ENCODE results near the gene KIF24.
"Not testable (repeated sequence)": the region's sequence is repeated elsewhere in the genome, so short reads cannot be mapped to it uniquely, and the experiment has no call there.

KIF24 gene

DNA sequence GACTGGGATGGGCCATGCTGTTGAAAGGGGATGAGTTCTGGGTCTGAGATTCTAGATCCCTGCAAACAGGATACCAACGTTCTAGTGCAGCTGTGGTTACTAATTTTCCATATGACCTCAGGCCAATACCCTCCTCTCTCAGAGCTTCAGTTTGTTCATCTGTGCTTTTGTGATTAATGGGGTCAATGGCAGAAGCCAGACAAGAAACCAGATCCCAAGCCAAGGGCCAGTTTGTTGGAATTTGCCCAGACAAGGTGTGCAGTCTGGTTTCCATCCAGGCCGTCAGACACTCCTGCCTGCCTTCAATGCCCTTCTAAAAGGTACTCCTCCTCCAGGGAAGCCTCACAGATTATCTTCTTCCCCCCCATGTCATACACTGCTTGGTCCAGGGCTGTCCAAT is 36.2 kb upstream of the KIF24 start:
- no peak for DNase-seq (ENCODE audit: low read depth)

DNA sequence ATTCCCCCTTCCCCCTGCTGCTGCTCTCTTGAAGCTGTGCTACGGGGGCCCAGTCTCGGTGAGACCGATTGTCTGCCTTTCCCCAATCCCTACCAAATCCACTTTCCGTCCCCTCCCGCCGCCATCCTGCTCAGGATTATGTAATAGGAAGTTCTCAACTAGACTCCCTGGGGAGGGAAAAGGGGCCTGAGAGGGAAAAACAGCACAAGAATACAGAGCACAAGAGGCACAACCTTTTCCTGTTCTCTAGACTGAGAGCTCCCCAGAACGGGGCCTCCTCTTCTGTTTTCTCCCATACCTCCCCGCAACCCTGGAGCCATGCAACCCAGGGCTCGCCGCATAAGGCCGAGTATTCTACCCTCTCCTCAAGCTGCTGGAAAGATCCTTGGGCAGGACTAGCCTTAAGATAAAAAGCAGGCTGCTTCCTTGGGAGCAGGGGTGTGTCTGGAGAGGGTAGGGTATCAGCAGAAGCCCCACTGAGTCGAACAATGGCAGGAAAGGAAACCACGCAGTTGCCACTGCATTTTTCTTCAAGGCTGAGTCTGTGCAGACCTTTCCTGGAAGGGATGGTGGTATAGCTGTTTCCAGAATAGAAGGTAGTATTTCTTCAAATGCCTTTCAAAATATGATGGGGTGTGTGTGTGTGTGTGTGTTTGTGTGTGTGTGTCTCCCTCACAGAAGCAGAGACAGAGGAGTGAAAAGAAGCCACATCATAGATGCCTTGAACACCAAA is 34.7 kb upstream of the KIF24 start:
- DNase-seq (ENCODE audit: low read depth): no peak

DNA sequence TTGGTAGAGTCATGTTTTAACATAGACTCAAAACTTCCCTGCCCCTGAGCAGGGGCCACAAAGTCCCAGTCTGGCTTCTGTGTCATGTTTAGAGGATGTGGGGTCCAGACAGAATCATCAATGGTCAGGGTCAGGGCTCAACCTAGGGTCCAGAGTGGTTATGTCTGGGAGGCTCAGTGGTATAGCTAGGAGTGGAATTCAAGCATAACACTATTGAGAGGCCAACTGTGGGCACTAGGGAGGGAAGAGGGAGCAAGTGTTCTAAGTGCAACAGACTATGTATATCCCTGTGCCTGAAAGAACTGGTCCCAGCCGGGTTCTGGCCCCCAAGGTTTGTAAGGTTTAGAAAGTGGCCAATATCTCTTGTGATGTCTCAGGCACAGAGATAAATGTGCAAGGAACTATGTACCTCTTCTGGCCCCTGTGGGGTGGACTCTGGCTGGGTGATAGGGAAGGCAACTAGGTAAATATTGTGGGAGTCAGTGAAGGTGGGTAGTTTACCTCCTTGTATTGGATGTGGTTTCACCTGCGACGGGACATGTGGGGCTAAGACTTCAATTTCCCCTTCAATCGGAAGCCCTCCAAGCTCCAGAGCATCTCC is 33.6 kb upstream of the KIF24 start:
- DNase-seq (ENCODE audit: low read depth): no peak

DNA sequence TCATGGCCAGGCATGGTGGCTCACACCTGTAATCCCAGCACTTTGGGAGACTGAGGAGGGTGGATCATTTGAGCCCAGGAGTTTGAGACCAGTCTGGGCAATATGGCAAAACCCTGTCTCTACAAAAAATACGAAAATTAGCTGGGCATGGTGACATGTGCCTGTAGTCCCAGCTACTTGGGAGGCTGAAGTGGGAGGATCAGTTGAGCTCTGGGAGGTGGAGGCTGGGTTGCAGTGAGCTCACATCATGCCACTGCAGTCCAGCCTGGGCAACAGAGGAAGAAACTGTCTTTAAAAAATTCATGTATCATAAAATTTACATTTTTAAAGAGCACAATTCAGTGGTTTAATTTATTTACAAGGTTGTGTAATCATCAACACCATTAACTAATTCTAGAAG is 23.9 kb upstream of the KIF24 start:
- not testable (repeated sequence) for DNase-seq (ENCODE audit: low read depth)

DNA sequence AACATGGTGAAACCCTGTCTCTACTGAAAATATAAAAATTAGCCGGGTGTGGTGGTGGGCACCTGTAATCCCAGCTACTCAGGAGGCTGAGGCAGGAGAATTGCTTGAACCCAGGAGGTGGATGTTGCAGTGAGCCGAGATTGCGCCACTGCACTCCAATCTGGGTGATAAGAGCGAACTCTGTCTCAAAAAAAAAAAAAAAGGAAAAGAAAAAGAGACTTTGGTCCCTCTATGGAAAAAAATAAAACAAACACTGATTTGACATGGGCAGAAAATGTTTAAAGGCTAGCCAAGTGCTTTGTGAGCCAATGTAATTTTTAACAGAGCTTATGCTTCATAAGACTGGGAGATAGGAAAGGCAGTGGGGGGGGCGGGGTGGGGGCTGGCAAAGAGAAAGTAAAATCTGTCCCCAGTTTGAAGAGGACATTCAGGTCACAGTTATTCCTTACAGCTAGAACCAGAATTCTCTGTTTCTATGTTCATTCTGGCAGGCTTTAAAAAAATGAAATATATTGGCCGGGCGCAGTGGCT is 23.1 kb upstream of the KIF24 start:
- DNase-seq (ENCODE audit: low read depth): not testable (repeated sequence)

DNA sequence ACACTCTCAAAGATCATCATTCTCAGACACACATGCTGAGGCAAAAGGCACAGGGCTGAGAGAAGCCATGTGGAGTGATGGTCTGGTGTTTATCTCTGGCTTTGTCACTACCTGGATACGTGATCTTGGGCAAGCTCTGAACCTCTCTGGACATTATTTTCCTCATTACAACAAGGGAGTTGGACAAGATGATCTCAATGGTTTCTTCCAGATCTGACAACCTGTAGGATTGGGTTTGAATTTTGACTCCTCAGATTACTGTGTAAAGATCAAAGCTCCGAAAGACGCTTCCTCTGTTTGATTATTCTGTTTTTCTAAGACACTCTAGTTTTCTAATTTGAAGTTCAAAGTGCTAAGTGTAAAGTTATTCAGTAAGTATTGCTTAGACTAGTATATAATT is 20.3 kb upstream of the KIF24 start:
- DNase-seq (ENCODE audit: low read depth): no peak

DNA sequence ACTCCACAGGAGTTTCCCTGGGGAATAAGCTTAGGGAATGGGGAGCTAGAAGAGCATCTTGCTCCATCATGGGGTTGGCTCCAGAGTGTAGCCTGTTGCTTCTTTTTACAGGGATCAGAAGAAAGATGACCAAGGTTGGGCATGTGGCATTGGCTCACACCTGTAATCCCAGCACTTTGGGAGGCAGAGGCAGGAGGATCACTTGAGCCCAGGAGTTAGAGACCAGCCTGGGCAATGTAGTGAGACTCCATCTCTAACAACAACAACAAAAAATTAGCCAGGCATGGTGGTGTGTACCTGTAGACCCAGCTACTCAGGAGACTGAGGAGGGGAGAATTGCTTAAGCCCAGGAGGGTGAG is 18.7 kb upstream of the KIF24 start:
- no peak for DNase-seq (ENCODE audit: low read depth)

DNA sequence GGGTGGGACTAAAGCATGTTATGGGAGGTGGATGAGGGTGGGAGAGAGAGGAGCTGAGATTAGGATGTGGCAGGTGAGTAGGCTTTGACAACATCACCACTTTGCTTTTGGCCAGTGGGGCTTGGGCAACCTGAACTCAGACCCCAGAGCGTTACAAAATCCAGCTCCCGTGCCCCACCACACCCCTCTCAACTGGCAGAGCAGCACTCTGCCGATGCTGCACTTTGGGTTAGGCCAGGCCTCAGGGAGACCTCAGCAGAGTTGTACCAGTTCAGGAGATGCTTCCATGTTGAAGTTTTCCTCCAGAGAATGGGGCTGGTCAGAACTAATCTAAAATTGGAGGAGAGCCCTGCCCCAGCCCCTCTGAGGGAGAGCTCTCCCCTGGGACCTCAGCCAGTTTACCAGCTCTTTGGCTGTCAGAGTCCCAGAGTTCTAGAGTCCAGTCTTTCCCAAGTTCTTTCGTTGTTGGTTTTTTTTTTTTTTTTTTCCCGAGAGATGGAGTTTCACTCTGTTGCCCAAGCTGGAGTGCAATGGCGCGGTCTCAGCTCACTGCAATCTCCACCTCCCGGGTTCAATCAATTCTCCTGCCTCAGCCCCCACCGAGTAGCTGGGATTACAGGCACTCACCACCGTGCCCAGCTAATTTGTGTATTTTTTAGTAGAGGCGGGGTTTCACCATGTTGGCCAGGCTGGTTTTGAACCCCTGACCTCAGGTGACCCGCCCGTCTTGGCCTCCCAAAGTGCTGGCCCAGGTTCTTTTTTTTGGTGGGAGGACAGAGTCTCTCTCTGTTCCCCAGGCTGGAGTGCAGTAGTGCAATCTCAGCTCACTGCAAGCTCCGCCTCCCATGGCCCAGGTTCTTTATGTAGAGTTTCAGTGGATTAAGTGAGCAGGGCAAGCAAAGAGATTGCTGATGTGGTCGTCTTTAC is 18.1 kb upstream of the KIF24 start:
- no peak for DNase-seq (ENCODE audit: low read depth)

DNA sequence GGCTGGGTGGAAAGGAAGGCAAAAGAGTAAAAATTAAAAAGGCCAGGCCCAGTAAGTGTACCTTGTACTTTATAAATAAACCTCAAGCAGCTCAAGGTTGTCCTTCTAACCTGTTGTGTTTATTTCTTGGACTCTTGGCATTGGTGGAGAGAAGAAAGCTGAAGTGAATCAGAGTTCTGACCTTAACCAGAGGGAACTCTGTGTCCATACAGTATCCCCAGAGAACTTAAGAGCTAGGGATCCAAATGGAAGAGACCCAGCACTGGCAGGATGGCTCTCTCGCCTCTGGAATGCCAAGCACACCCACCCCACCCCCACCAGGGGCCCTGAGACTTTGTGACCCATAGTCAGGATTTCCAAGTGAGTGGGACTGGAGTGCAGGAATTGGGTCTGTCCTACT is 14.5 kb upstream of the KIF24 start:
- no peak for DNase-seq (ENCODE audit: low read depth)

DNA sequence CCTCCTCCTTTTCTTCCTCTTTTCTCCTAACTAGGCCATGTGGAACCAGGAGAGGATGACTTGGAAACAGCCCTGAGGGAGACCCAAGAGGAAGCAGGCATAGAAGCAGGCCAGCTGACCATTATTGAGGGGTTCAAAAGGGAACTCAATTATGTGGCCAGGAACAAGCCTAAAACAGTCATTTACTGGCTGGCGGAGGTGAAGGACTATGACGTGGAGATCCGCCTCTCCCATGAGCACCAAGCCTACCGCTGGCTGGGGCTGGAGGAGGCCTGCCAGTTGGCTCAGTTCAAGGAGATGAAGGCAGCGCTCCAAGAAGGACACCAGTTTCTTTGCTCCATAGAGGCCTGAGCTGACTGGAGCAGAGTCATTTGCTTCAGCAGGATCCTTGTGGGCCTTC is 14.0 kb upstream of the KIF24 start:
- DNase-seq (ENCODE audit: low read depth): no peak

DNA sequence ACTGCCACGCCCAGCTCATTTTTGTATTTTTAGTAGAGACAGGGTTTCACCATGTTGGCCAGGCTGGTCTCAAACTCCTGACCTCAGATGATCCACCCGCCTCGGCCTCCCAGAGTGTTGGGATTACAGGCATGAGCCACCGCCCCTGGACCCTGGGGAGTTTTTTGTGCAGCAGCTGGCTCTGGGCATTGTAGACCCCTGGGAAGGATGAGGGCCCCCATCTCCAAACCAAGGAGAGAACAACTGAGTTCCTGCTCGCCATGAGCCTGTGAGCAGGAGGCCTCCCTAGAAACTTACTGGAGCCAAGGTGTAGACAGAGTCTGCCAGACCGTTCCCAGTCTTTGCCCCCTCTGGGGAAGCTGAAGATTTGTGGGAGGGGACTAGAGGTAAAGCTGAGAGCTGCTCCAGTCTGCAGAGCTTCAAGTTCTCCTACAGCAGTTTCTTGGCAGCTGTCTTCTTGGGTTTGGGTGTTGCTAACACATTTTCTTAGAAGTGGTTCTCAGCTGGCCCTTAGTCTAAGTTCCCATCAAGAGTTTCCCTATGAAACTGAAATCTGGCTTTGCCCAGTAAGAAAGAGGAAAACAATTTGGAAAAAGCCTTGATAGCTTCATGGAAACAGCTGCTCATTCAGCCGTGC is 12.7 kb upstream of the KIF24 start:
- DNase-seq (ENCODE audit: low read depth): no peak

DNA sequence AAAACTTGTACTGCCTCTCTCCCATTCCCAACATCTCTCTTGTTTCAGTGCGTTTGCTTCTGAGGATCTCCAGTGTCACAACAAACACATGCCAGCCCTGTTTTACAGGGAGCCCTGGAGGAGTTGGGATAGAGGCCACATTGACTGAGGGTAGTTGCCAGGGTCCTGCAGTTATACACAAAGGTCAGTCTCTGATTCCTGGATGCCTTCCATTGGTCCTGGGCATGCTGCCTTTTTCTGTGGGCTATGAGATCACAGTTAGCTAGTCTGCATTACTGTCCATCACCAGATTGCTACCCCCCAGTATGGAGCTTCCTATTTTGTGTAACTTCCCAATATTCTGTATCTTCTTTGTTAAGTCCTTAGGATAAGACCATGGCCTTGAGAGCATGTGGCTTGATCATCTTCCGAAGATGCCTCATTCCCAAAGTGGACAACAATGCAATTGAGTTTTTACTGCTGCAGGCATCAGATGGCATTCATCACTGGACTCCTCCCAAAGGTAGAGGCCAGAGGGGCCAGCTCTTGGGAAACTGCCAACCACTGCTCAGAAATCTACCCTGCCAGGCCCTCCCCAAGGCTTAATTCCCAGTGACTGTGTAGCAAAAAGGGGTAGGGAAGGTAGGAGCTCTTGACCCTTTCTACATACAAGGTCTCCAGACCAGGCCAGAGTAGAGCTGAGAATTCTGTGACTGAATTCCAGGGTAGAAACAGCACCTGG is 9.8 kb upstream of the KIF24 start:
- DNase-seq (ENCODE audit: low read depth): no peak

DNA sequence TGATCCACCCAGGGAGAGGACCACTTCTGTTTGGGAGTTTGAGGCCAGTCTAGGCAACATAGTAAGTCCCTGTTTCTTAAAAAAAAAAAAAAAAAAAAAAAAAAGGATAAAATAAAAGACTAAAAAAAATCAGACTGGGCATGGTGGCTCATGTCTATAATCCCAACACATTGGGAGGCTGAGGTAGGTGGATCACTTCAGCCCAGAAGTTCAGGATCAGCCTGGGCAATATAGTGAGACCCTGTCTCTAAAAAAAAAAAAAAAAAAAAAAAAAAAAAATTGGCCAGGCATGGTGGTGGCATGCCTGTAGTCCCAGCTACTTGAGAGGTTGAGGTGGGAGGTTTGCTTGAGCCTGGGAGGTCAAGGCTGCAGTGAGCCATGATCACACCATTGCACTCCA is 9.0 kb upstream of the KIF24 start:
- not testable (repeated sequence) for DNase-seq (ENCODE audit: low read depth)

DNA sequence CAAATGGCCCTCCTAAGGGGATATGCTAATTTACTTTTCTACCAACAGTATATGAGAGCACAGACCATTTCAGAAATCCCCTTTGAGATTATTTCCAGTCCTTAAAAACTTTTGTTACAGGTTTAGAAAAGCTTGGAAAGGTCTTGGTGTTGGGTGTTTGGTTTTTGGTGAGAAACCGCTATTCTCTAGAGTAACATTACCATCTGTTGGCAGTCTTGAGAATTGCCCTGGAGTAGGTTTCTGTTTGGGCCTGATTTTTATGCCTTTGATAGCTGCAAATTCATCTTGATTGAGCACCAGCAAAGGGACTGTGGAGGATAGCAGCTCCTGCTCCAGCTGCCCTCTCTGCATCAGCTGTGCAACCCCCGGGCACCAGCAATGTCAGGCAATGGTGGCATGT is 8.3 kb upstream of the KIF24 start:
- no peak for DNase-seq (ENCODE audit: low read depth)

DNA sequence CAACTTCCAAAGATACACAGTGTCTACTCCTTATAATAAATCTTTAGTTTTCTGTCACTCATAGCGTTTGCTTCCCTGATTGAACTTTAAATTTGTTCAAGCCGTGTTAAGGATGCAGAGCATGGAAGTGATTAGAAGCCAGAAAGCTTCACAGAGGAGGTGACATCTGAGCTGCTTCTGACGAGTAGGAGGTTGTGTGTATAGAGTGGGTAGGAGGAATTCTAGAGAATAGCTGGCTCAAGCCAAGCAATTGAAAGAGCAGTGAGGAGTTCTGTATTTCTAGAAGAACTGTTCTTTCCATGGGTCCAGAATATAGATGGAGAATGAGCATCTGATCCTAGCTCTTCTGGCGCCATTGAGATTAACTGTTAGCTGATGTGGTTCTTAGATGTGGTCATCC is 6.3 kb upstream of the KIF24 start:
- DNase-seq (ENCODE audit: low read depth): no peak

DNA sequence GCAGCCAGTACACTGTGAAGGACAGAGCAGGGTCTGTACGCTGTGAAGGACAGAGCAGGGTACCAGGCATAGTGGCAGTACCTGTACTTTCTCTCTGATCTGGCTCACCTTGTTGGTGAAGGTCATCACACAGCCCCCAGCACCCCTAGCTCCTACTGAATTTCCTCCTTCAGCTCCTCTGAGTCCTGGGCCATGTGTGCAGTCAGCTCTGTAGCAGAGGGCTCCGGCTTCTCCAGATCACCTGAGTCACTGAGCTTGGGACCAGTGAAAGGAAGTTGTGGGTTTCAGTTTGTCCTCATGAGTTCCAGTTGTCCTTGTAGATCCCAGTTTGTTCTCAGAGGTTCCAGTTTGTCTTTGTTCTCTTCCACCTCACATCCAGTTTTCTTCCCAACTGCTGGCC is 5.8 kb upstream of the KIF24 start:
- DNase-seq (ENCODE audit: low read depth): no peak

DNA sequence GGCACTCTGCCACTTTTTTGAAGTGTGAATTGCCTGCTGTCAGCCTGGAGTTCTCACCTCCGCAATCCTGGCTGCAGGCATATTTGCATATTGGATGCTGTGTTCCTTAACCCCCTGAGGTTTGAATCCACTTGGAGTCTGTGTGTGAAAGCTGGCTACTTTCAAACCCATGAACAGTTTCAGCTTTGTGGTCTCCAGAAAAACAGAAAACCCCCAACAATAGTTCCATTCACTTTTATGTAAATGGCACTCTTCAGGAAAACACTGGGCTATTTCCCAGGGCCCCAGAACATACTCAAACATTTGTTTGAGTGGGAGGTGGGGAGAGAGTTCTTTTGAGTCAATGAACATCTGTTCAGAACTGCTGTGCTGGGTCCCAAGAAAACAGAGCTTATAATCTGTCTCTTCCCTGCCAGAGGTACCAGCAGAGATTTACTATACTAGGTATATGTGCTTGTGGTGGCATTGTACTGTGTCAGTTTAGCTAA is 5.3 kb upstream of the KIF24 start:
- no peak for DNase-seq (ENCODE audit: low read depth)

DNA sequence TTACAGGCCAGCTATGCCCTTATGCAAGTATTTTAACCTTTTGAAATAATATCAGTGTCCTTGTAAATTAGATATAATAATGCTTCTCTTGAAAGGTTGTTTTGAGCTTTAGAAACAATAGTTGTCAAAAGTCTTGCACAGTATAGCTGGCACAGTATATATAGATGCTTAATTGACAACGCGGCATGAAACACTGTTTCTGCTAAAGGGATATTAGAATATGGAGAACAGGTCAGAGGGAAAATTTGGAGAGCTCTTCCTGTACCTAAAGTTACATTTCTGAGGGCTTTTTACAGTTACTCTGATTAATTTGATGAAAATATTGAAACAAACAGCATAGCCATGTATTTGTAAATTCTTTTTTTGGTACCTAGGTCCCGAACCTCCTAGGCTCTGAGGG is 4.8 kb upstream of the KIF24 start:
- DNase-seq (ENCODE audit: low read depth): no peak

DNA sequence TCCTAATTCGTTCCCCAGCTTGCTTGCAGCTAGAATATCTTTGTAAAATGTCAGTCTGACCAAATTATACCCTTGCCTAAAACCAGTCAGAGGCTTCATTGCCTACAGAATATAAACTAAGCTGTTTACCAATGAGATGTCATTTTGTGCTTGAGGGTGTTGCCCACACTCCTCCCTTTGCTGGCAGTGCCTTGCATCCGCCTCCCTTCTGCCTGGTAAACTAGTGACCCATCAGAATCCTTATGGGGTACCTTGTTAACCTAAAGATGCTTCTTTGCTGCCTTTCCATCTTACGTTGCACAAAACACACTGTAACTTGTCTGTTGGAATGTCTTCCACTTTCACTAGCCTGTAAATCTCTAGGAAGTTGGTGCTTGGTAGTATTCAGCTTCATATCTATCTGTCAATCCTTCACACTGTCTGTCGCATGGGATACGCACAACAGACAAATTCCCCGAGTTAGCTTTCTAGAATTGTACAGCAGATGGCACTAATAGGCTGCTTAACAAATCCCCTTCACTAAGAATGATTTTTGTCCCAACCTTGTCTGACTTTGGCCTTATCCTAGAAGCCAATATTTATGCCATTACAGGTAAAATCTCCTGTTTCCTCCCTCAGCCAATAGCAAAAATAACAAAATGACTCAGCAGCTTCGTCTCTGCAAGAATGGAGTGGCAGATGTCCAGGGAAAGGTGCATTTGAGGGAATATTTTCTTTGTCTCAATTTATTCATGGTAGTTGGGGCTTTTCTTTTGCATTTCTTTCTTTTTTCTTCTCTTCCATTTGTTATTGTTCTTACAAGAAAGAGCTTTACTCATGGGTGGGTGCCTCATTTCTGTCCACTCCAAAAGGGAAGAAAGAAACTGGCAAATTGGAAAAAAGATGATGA is 3.3 kb upstream of the KIF24 start:
- no peak for DNase-seq (ENCODE audit: low read depth)

DNA sequence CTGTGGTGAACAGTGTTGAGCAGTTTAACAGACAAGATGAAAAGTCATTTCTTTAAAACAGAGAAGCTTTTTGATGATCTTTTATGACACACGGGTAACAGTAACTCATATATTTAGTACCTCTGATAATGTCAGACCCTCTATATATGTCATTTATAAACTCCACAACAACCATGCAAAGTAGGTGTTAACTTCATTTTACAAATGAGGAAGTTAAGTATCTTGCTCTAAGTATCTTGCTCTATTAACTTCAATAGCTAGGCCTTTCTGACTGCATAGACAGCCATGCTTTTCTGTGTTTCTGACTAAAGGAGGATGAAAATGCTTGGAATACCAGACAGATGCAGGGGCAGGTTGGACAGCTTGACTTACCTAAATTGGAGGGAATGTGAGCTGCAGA is 2.1 kb upstream of the KIF24 start:
- no peak for DNase-seq (ENCODE audit: low read depth)
